ELF-1 (cell line): ENCODE results near the gene CACNB4.

Source experiments
- DNase-seq: peaks from one replicate; pipeline ENCODE4 v3.0.0-alpha.2; 2016; ENCODE audit warnings: low read depth, low spot score

CACNB4 gene

GRCh38 chr2:152088006-152088405 lies 10.8 kb downstream of the CACNB4 start:
- DNase-seq: no peak

GRCh38 chr2:152086231-152086630 lies 12.6 kb downstream of the CACNB4 start:
- DNase-seq: no peak

GRCh38 chr2:152084076-152084475 lies 14.8 kb downstream of the CACNB4 start:
- no peak for DNase-seq

GRCh38 chr2:152083202-152083875 lies 15.5 kb downstream of the CACNB4 start:
- DNase-seq: no peak

- DNase-seq: no peak
Observed at GRCh38 chr2:152078662-152079061, 20.2 kb downstream of the CACNB4 start.

GRCh38 chr2:152078023-152078422 lies 20.8 kb downstream of the CACNB4 start:
- no peak for DNase-seq

- DNase-seq: peak; percentile 37
Observed at GRCh38 chr2:152075461-152076050, 23.3 kb downstream of the CACNB4 start.

GRCh38 chr2:152072011-152072410 lies 26.8 kb downstream of the CACNB4 start:
- peak; percentile 15 for DNase-seq

- DNase-seq: no peak
Observed at GRCh38 chr2:152071518-152071917, 27.3 kb downstream of the CACNB4 start.

GRCh38 chr2:152071092-152071491 lies 27.8 kb downstream of the CACNB4 start:
- DNase-seq: no peak

- no peak for DNase-seq
Observed at GRCh38 chr2:152068226-152068625, 30.6 kb downstream of the CACNB4 start.

GRCh38 chr2:152067823-152068222 lies 31.0 kb downstream of the CACNB4 start:
- no peak for DNase-seq

GRCh38 chr2:152065945-152066344 lies 32.9 kb downstream of the CACNB4 start:
- DNase-seq: no peak

- DNase-seq: no peak
Observed at GRCh38 chr2:152064001-152064400, 34.8 kb downstream of the CACNB4 start.

GRCh38 chr2:152063325-152063924 lies 35.4 kb downstream of the CACNB4 start:
- no peak for DNase-seq

GRCh38 chr2:152062125-152063091 lies 36.4 kb downstream of the CACNB4 start:
- no peak for DNase-seq

GRCh38 chr2:152061383-152061782 lies 37.5 kb downstream of the CACNB4 start:
- DNase-seq: no peak

- DNase-seq: no peak
Observed at GRCh38 chr2:152058655-152059054, 40.2 kb downstream of the CACNB4 start.

- no peak for DNase-seq
Observed at GRCh38 chr2:152056418-152056817, 42.4 kb downstream of the CACNB4 start.

- DNase-seq: no peak
Observed at GRCh38 chr2:152055366-152056108, 43.3 kb downstream of the CACNB4 start.

- no peak for DNase-seq
Observed at GRCh38 chr2:152054593-152054992, 44.3 kb downstream of the CACNB4 start.
